GM12892 (cell line): Measurements from ENCODE around the gene GPS2.

ENCODE experiments used
- POLR2A ChIP-seq: IDR thresholded peaks from 2 replicates; pipeline ENCODE4 v1.6.1; 2011; ENCODE audit warnings: low read depth, low read length, control low read depth
- POLR2AphosphoS5 ChIP-seq: IDR thresholded peaks from 2 replicates; pipeline ENCODE4 v1.6.1; 2011; ENCODE audit warnings: low read depth, low read length, control low read depth

DNA sequence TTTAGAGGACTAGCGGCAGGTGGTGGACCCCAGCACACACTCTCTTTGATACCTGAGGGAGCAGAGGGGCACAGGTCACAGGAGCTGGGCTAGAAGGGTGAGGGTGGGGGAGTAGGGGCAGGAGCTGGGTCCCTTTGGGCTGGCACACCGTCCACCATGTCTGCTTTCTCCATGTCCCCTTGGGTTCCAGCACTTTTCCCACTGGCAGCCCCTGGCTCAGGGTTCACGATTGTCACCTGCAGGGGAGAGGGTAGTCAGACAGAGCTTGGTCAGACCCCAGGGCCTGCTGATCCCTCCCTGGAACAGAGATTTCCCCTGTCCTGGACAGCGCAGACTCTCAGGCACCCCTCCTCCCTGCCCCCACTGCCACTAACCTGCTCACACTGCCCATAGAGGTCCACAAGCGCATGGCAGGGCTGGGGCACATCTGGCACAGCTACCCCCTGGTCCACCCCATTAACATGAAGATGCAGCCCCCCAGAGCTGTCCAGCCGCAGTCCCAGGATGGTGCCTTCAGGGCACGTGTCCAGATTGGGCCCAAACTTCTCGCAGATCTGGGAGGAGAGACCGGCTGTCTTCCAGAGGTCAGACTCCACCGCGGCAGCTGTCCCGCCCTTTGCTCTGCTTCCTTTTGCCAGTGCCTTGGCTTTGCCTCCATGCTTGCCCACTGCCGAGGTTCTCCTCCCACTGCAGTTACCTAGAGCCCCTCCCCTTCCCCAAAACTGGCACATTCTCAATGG is 3.1 kb upstream of the GPS2 start:
- TF ChIP-seq POLR2A (no peak), POLR2AphosphoS5 (no peak)
